IMR-90 (cell line): ENCODE data around the gene TGFB2. TPM values are rescaled to one million over a fixed set of nuclear protein-coding genes. Genes with fewer than 3 reads are reported as not detected.
A peak's percentile ranks its signal among the peaks of the same experiment; 100 is the strongest.

ENCODE experiments used
- ATAC-seq: fragments of 200-7000 bp; cut with Tn5 transposase; 2 replicates; pipeline ENCODE4 v1.9.1; 2020; ENCODE audit warnings: low read depth, mild to moderate bottlenecking, moderate library complexity
- BruUV-seq: library from RNA; stranded (reverse); fragments of 400-500 nt; replicated peaks from 2 replicates; lab custom pipeline; 2021; lab: Mats Ljungman, UMichigan
- CTCF ChIA-PET: fragments of 300-600 bp; formaldehyde crosslinking; extraction: SDS; loops from one replicate; lab custom pipeline; 2021; ENCODE audit warnings: antibody characterized with exemption; lab: Yijun Ruan, JAX
- POLR2A ChIA-PET: fragments of 300-600 bp; sonication (Branson Sonifier 250); formaldehyde crosslinking; loops from one replicate; lab custom pipeline; 2022; ENCODE audit warnings: antibody characterized with exemption; ENCODE audit not compliant: unreplicated experiment; lab: Charles Lee
- DNase-seq: peaks from one replicate; pipeline ENCODE4 v3.0.0; 2013
- H2AFZ ChIP-seq: replicated peaks from 2 replicates; pipeline ENCODE3; 2013; ENCODE audit warnings: low read length, mild to moderate bottlenecking; ENCODE audit not compliant: poor library complexity
- H2AK5ac ChIP-seq: 2 replicates; pipeline ENCODE4 v1.6.1; 2013; ENCODE audit warnings: low read depth, low read length, inconsistent platforms
- H2AK9ac ChIP-seq: replicated peaks from 2 replicates; pipeline ENCODE3; 2013; ENCODE audit warnings: mild to moderate bottlenecking, low read depth, low read length, moderate library complexity; ENCODE audit not compliant: poor library complexity
- H2BK120ac ChIP-seq: 2 replicates; pipeline ENCODE4 v1.6.1; 2013; ENCODE audit warnings: low read depth, low read length, inconsistent platforms
- H2BK15ac ChIP-seq: 3 replicates; pipeline ENCODE4 v1.6.1; 2013; ENCODE audit warnings: low read depth, low read length, inconsistent platforms
- H2BK20ac ChIP-seq: 2 replicates; pipeline ENCODE4 v1.6.1; 2013; ENCODE audit warnings: low read depth, mild to moderate bottlenecking, inconsistent platforms, low read length, moderate library complexity
- H2BK5ac ChIP-seq: 2 replicates; pipeline ENCODE4 v1.6.1; 2013; ENCODE audit warnings: mild to moderate bottlenecking, low read depth, low read length, inconsistent platforms; ENCODE audit not compliant: poor library complexity, severe bottlenecking
- H3K14ac ChIP-seq: replicated peaks from 2 replicates; pipeline ENCODE4 v1.6.1; 2013; ENCODE audit warnings: low read depth, low read length, inconsistent platforms
- H3K18ac ChIP-seq: 2 replicates; pipeline ENCODE4 v1.6.1; 2013; ENCODE audit warnings: low read depth, low read length, control low read depth
- H3K23ac ChIP-seq: 2 replicates; pipeline ENCODE4 v1.6.1; 2013; ENCODE audit warnings: low read depth, low read length, inconsistent platforms
- H3K27ac ChIP-seq: 2 replicates; pipeline ENCODE4 v1.5.1; 2013; ENCODE audit warnings: mild to moderate bottlenecking, control low read depth, low read length; ENCODE audit not compliant: insufficient read depth
- H3K27me3 ChIP-seq: 2 replicates; pipeline ENCODE4 v1.6.1; 2013; ENCODE audit warnings: low read length; ENCODE audit not compliant: control insufficient read depth, insufficient read depth
- H3K36me3 ChIP-seq: 2 replicates; pipeline ENCODE4 v1.6.1; 2013; ENCODE audit warnings: low read length, mixed read lengths; ENCODE audit not compliant: control insufficient read depth, insufficient read depth
- H3K4ac ChIP-seq: 2 replicates; pipeline ENCODE4 v1.6.1; 2013; ENCODE audit warnings: low read depth, low read length, inconsistent platforms
- H3K4me1 ChIP-seq: 2 replicates; pipeline ENCODE4 v1.6.1; 2013; ENCODE audit warnings: low read length, mixed read lengths; ENCODE audit not compliant: control insufficient read depth, insufficient read depth
- H3K4me2 ChIP-seq: 2 replicates; pipeline ENCODE4 v1.6.1; 2013; ENCODE audit warnings: low read depth, mild to moderate bottlenecking, control low read depth, low read length, moderate library complexity
- H3K4me3 ChIP-seq: 2 replicates; pipeline ENCODE4 v1.5.1; 2013; ENCODE audit warnings: low read depth, mild to moderate bottlenecking, control low read depth, low read length, moderate library complexity; ENCODE audit not compliant: insufficient read depth
- H3K56ac ChIP-seq: 2 replicates; pipeline ENCODE4 v1.6.1; 2013; ENCODE audit warnings: low read length, inconsistent platforms; ENCODE audit not compliant: insufficient read depth; ENCODE audit errors: extremely low read depth
- H3K79me1 ChIP-seq, 2 experiments: 2 replicates each; pipeline ENCODE4 v1.6.1; 2013; ENCODE audit warnings: low read length in 2 of 2, inconsistent platforms in 1 of 2, low read depth in 1 of 2
- H3K9ac ChIP-seq: 2 replicates; pipeline ENCODE4 v1.6.1; 2013; ENCODE audit warnings: low read depth, low read length, control low read depth
- H3K9me1 ChIP-seq: 2 replicates; pipeline ENCODE4 v1.6.1; 2013; ENCODE audit warnings: low read length, inconsistent platforms; ENCODE audit not compliant: insufficient read depth
- H3K9me3 ChIP-seq: 2 replicates; pipeline ENCODE4 v1.6.1; 2013; ENCODE audit warnings: low read length; ENCODE audit not compliant: control insufficient read depth, insufficient read depth
- H4K20me1 ChIP-seq: 2 replicates; pipeline ENCODE4 v1.6.1; 2013; ENCODE audit warnings: low read length, inconsistent platforms; ENCODE audit not compliant: insufficient read depth
- H4K5ac ChIP-seq: 2 replicates; pipeline ENCODE4 v1.6.1; 2013; ENCODE audit warnings: mild to moderate bottlenecking, low read depth, low read length, control low read depth
- H4K8ac ChIP-seq, 2 experiments: 2 replicates each; pipeline ENCODE4 v1.6.1; 2013; ENCODE audit warnings: low read depth in 2 of 2, low read length in 2 of 2, control low read depth in 1 of 2, inconsistent platforms in 1 of 2
- H4K91ac ChIP-seq: 2 replicates; pipeline ENCODE4 v1.6.1; 2013; ENCODE audit warnings: low read depth, low read length, inconsistent platforms; ENCODE audit not compliant: insufficient read depth
- CEBPB ChIP-seq: IDR thresholded peaks from 2 replicates; pipeline ENCODE4 v1.6.1; 2012; ENCODE audit warnings: low read depth, low read length, improper control_type of control experiment
- MAZ ChIP-seq: IDR thresholded peaks from 2 replicates; pipeline ENCODE4 v1.6.1; 2012; ENCODE audit warnings: low read depth, mild to moderate bottlenecking, low read length, improper control_type of control experiment, moderate library complexity, borderline replicate concordance
- WGBS, 2 experiments: methylation state at CpG; one replicate each; pipeline versions ENCODE4 v1.1.5 to v1.1.7; 2013; ENCODE audit warnings: missing lambda C conversion rate in 2 of 2; ENCODE audit not compliant: insufficient read length in 1 of 2; ENCODE audit errors: extremely low coverage in 2 of 2; 5-methylcytosine and 5-hydroxymethylcytosine counted together
- dilution Hi-C: fragments of 300-500 bp; cut with HindIII; formaldehyde crosslinking; loops from one replicate; pipeline ENCODE4 v1.14.3; 2018; ENCODE audit warnings: low sequenced_read_pairs; ENCODE audit not compliant: unreplicated experiment
- in situ Hi-C: fragments of 300-500 bp; cut with MboI; formaldehyde crosslinking; loops from 3 replicates; pipeline ENCODE4 v1.14.3; 2019; ENCODE audit warnings: low sequenced_read_pairs, inconsistent platforms, mixed read lengths
- intact Hi-C: fragments of 100-400 bp; cut with micrococcal nuclease; formaldehyde crosslinking; loops from 2 replicates; pipeline ENCODE4 v1.10.0; 2022
- polyA plus RNA-seq, 3 experiments: library from polyadenylated mRNA; depleted of rRNA; stranded (reverse); fragments of >200 nt; gene quantifications; 2 replicates each; pipeline ENCODE4 v1.2.3, GENCODE V29; 2012; ENCODE audit warnings: low replicate concordance in 1 of 3
- total RNA-seq: library from RNA; depleted of rRNA; stranded (reverse); fragments of >200 nt; gene quantifications from 2 replicates; pipeline ENCODE4 v1.2.3, GENCODE V29; 2012

The TGFB2 gene
- total and polyA plus RNA-seq, 2 of the 4 experiments (the other 2 are of a cell fraction) = 3.7 to 3.8 TPM

GRCh38 chr1:218479436-218480115, 134.4 kb downstream of the TGFB2 start:
- no TSS peak for BruUV-seq
- CTCF ChIA-PET = no interaction called here
- Histone ChIP-seq H3K18ac (peak overlapping the region; percentile 66), H4K20me1 (no peaks in the 10 kb centered on the region), H3K9me3 (no peaks in the 10 kb centered on the region), H4K5ac (peak overlapping the region; percentile 19), H2AK9ac (no peak overlapping the region), H3K27me3 (no peaks in the 10 kb centered on the region), H3K14ac (peak overlapping the region; percentile 71), H2AFZ (no peak overlapping the region), H3K27ac (peak overlapping the region; percentile 78), H3K23ac (peak overlapping the region; percentile 77), H3K56ac (peak overlapping the region; percentile 86), H3K4me1 (peaks cover 18% of the 10 kb centered on the region), H3K9ac (no peak overlapping the region), H3K4ac (peak overlapping the region; percentile 87), H4K91ac (peak overlapping the region; percentile 92), H4K8ac (peak overlapping the region; percentile 30 to 73), H3K4me2 (peak overlapping the region; percentile 4; the same call in 1 of the 2 replicates), H3K4me3 (no peak overlapping the region), H3K9me1 (no peaks in the 10 kb centered on the region), H2BK5ac (peak overlapping the region; percentile 86), H2AK5ac (peak overlapping the region; percentile 31), H2BK15ac (peak overlapping the region; percentile 59), H2BK20ac (peak overlapping the region; percentile 84), H3K79me1 (no peaks in the 10 kb centered on the region), H2BK120ac (peak overlapping the region; percentile 81), H3K36me3 (no peaks in the 10 kb centered on the region)
- POLR2A ChIA-PET = interaction anchor here (0.6 to 1.0 kb wide), 2 partner anchors 135 to 204 kb away, joined by 3 read pairs; partner anchors contain the start of gene TGFB2
- in situ Hi-C loops = loop anchor here (10.0 kb wide), 1 partner anchor 585 kb away; no protein-coding TSS in a partner anchor
- intact Hi-C loops = loop anchor here (1.0 to 5.0 kb wide), 5 partner anchors 19 to 588 kb away; partner anchors contain the start of gene TGFB2
- dilution Hi-C loops = no loop called here
- DNase-seq (peak; percentile 74), ATAC-seq (peak; percentile 55)
- TF ChIP-seq CEBPB (peak; percentile 78), MAZ (no peak)
- no CpG with 5 or more reads among the region's 1 CpG for WGBS, 2 experiments
